ENCODE measurements around the gene C11orf21. TPM values are rescaled to one million over a fixed set of nuclear protein-coding genes. Genes with fewer than 3 reads are reported as not detected.

C11orf21 gene
- total RNA-seq, 1 donor from 2014 or later: not detected

DNA sequence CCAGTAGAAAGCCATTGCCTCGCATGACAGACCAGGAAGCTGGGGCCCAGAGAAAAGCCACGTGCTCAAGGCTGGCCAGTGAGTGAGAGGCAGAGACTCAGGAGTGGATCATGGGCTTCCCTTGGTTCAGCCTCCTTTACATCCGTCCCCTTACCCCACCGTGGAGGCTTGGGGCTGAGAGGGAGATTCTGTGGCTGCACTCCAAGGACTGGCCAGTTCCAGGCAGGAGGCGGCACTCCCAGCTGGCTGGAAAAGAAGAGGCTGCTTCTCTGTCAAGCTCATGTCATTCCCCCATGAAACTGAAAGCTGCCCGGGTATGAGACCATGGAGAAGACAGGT, 24.7 kb downstream of the C11orf21 start:
- intact Hi-C loops (cut with DNase I): no loop called here
- no peaks in the 10 kb centered on the region for H3K27me3 ChIP-seq
- no peak for DNase-seq (ENCODE audit: low spot score in 2 of 2)
- no peak overlapping the region for H3K4me3 ChIP-seq
- peaks cover 5 to 10% of the 10 kb centered on the region in 2 donors for H3K9me3 ChIP-seq
- no peaks in the 10 kb centered on the region for H3K36me3 ChIP-seq
- no peak overlapping the region for H3K27ac ChIP-seq
- TF ChIP-seq, protein P1, sequence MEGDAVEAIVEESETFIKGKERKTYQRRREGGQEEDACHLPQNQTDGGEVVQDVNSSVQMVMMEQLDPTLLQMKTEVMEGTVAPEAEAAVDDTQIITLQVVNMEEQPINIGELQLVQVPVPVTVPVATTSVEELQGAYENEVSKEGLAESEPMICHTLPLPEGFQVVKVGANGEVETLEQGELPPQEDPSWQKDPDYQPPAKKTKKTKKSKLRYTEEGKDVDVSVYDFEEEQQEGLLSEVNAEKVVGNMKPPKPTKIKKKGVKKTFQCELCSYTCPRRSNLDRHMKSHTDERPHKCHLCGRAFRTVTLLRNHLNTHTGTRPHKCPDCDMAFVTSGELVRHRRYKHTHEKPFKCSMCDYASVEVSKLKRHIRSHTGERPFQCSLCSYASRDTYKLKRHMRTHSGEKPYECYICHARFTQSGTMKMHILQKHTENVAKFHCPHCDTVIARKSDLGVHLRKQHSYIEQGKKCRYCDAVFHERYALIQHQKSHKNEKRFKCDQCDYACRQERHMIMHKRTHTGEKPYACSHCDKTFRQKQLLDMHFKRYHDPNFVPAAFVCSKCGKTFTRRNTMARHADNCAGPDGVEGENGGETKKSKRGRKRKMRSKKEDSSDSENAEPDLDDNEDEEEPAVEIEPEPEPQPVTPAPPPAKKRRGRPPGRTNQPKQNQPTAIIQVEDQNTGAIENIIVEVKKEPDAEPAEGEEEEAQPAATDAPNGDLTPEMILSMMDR (IDR thresholded peaks at IDR 0.05): no peak
- no peaks in the 10 kb centered on the region for H3K4me1 ChIP-seq

DNA sequence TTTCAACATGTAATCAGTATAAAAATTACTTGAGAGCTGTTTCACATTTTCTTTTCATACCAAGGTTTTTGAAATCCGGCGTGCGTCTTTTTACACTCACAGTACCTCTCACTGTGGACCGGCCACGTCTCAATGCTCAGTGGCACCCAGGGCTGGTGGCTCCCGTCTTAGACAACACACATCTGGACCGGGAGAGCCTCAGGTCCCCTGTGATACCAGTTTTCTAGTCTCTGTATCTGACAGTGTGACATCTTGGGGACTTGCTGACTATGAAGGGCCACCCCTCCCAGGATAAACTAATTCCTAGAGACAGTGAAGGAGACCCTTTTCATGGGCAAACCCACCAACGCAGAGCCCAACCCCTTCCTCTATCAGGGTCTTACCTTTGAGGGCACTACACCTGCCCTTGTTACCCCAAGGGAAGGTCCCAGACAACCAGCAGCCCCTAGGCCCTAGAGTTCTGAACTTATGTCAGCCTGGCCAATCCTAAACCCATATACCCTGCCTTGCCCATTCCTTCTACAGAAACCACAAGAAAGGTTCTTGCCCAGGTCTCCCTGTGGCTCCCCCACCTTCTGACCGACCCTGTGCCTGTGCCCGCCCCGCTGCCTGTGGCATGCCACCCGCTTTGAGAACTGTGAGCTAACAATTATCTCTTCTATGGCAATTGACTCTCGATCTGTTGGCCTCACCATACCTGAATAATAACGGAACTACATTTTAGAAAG, 25.3 kb downstream of the C11orf21 start:
- Histone ChIP-seq H3K9me3 (peaks cover 5 to 10% of the 10 kb centered on the region in 2 donors), H3K4me3 (no peak overlapping the region), H3K4me1 (no peaks in the 10 kb centered on the region), H3K27me3 (peaks cover 2% of the 10 kb centered on the region), H3K27ac (no peak overlapping the region), H3K36me3 (no peaks in the 10 kb centered on the region)
- intact Hi-C loops (cut with DNase I): no loop called here
- TF ChIP-seq, protein P1 (IDR thresholded peaks at IDR 0.05): no peak
- DNase-seq (ENCODE audit: low spot score in 2 of 2): no peak

DNA sequence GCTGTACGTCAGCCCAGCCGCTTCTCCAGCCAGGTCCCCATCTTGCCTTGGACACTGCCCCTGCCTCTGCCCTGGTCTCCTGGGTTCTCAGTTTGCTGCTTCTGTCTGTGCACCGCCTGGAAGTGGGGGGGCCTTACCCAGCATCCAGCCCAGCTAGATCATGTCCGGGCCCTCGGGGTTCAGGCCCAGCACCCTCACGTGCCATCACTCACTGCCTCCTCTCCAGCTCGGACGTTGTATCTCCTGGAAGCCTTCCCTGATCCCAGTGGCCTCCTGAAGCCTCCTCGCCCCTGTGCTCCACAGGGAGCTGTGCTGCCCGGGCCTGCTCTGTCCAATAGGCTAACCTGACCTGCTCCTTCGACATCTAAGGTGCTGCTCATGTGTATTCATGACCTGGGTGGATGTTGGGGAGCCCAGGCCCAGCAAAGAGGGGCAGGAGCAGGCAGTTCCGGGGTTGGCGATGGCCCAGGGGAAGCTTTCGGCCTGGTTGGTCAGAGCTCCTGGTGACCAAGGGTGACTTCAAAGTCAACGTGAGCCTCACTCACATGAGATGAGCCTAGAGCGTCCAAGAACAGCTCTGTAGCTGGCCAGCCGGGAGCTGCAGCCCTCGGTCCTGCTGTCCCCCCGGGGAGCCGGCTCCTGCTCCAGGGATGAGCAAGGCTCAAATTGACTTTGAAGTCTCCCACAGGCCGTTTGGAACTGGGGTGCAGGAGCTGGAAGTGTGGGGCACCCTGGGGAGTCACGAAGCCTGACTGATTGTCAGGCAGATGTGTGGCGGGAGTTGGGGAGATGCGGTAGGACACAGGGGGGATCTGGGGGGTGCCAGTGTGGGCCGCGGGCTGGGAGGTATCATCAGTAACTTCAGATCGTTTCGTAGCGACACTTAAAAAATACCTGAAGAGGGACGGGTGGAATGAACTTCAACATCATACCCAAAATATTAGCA, 26.1 kb downstream of the C11orf21 start:
- Histone ChIP-seq H3K36me3 (no peaks in the 10 kb centered on the region), H3K4me1 (peaks cover 3 to 5% of the 10 kb centered on the region in 2 donors), H3K27ac (no peak overlapping the region), H3K27me3 (peaks cover 11% of the 10 kb centered on the region), H3K9me3 (peaks cover 5 to 9% of the 10 kb centered on the region in 2 donors), H3K4me3 (no peak overlapping the region)
- TF ChIP-seq, protein P1 (IDR thresholded peaks at IDR 0.05): no peak
- intact Hi-C loops (cut with DNase I): no loop called here
- DNase-seq (ENCODE audit: low spot score in 2 of 2): peak in 1 of 2 donors; percentile 52

DNA sequence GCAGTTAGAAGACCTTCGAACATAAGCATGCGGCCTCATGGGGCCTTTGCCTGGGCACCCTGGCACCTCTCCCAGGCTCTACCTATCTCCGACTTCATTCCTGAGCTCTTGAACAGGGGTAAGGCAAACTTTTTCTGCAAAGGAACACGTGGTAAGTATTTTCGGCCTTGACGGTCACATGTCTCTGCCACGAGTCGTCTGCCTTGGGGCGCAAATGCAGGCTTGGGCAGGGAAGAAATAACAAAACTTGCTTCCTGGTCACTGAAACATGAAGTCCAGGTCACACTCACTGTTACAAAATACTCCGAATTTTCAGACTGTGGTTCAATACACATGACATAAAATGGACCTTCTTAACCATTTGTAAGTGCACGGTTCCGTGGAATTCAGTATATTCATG, 27.9 kb downstream of the C11orf21 start:
- DNase-seq (ENCODE audit: low spot score in 2 of 2): no peak
- peaks cover 15% of the 10 kb centered on the region for H3K27me3 ChIP-seq
- H3K4me1 ChIP-seq: peaks cover 10 to 11% of the 10 kb centered on the region in 2 donors
- H3K4me3 ChIP-seq: no peak overlapping the region
- H3K9me3 ChIP-seq: no peaks in the 10 kb centered on the region
- H3K36me3 ChIP-seq: no peaks in the 10 kb centered on the region
- intact Hi-C loops (cut with DNase I): no loop called here
- no peak overlapping the region for H3K27ac ChIP-seq
- TF ChIP-seq, protein P1 (IDR thresholded peaks at IDR 0.05): no peak

DNA sequence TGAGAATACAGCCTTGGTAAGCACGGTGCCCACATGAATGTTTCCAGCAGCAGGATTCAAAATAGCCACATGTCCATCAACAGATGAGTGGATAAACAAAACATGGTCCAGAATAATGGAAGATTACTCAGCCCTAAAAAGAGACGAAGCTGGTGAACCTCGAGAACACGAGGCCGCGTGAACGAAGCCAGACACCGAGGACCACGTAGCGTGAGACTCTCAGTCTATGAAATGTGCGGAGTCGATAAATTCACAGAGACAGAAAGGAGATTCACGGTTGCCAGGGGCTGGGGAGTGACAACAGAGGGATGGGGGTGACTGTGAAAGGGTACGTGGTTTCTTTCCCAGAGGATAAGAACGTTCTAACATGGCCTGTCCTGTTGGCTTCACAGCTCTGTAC, 28.4 kb downstream of the C11orf21 start:
- H3K27me3 ChIP-seq: peaks cover 15% of the 10 kb centered on the region
- TF ChIP-seq, protein P1 (IDR thresholded peaks at IDR 0.05): no peak
- peak in 1 of 2 donors; percentile 42 for DNase-seq (ENCODE audit: low spot score in 2 of 2)

More for the DNA sequence above, 28.4 kb downstream of the C11orf21 start:
- Histone ChIP-seq H3K36me3 (no peaks in the 10 kb centered on the region), H3K27ac (no peak overlapping the region), H3K4me1 (peaks cover 10 to 11% of the 10 kb centered on the region in 2 donors), H3K4me3 (no peak overlapping the region), H3K9me3 (no peaks in the 10 kb centered on the region)
- intact Hi-C loops (cut with DNase I): no loop called here
